ENCODE results near the gene ZNF804A. TPM values are rescaled to one million over a fixed set of nuclear protein-coding genes. Genes with fewer than 3 reads are reported as not detected.

Gene ZNF804A
- total and polyA plus RNA-seq, 2 donors: 0.35 to 4.3 TPM

- Histone ChIP-seq H3K4me3 (ENCODE audit: low read depth, low read length) (no peak overlapping the region), H3K36me3 (ENCODE audit: insufficient read depth) (no peaks in the 10 kb centered on the region), H3K4me1 (ENCODE audit: insufficient read depth) (no peaks in the 10 kb centered on the region), H3K27ac (ENCODE audit: low read depth) (no peak overlapping the region)
- 85% methylated on average over 10 of the region's 10 CpGs for WGBS
- no peak for DNase-seq (ENCODE audit: extremely low spot score)
These were observed 167.0 kb downstream of the ZNF804A start for GRCh38 chr2:184765112-184765895.

GRCh38 chr2:184767059-184767458, 168.7 kb downstream of the ZNF804A start:
- WGBS: 93% methylated on average over 3 of the region's 3 CpGs
- DNase-seq (ENCODE audit: extremely low spot score): no peak
- H3K27ac ChIP-seq (ENCODE audit: low read depth): no peak overlapping the region
- H3K4me1 ChIP-seq (ENCODE audit: insufficient read depth): no peaks in the 10 kb centered on the region
- H3K4me3 ChIP-seq (ENCODE audit: low read depth, low read length): no peak overlapping the region
- no peaks in the 10 kb centered on the region for H3K36me3 ChIP-seq (ENCODE audit: insufficient read depth)

- 46% methylated on average over 2 of the region's 2 CpGs for WGBS
- Histone ChIP-seq H3K27ac (ENCODE audit: low read depth) (no peak overlapping the region), H3K4me3 (ENCODE audit: low read depth, low read length) (no peak overlapping the region), H3K36me3 (ENCODE audit: insufficient read depth) (no peaks in the 10 kb centered on the region), H3K4me1 (ENCODE audit: insufficient read depth) (no peaks in the 10 kb centered on the region)
- DNase-seq (ENCODE audit: extremely low spot score): no peak
These were observed 170.7 kb downstream of the ZNF804A start for GRCh38 chr2:184769023-184769422.

GRCh38 chr2:184769686-184770085, 171.4 kb downstream of the ZNF804A start:
- Histone ChIP-seq H3K4me1 (ENCODE audit: insufficient read depth) (no peaks in the 10 kb centered on the region), H3K4me3 (ENCODE audit: low read depth, low read length) (no peak overlapping the region), H3K36me3 (ENCODE audit: insufficient read depth) (no peaks in the 10 kb centered on the region), H3K27ac (ENCODE audit: low read depth) (no peak overlapping the region)
- no peak for DNase-seq (ENCODE audit: extremely low spot score)
- 42% methylated on average over 1 of the region's 1 CpG for WGBS

- Histone ChIP-seq H3K27ac (ENCODE audit: low read depth) (no peak overlapping the region), H3K36me3 (ENCODE audit: insufficient read depth) (no peaks in the 10 kb centered on the region), H3K4me3 (ENCODE audit: low read depth, low read length) (no peak overlapping the region), H3K4me1 (ENCODE audit: insufficient read depth) (no peaks in the 10 kb centered on the region)
- WGBS: 90% methylated on average over 2 of the region's 2 CpGs
- no peak for DNase-seq (ENCODE audit: extremely low spot score)
These were observed 181.4 kb downstream of the ZNF804A start for GRCh38 chr2:184779777-184780176.

- no peaks in the 10 kb centered on the region for H3K36me3 ChIP-seq (ENCODE audit: insufficient read depth)
- no peaks in the 10 kb centered on the region for H3K4me1 ChIP-seq (ENCODE audit: insufficient read depth)
- no peak overlapping the region for H3K4me3 ChIP-seq (ENCODE audit: low read depth, low read length)
- H3K27ac ChIP-seq (ENCODE audit: low read depth): no peak overlapping the region
- WGBS: 48% methylated on average over 1 of the region's 1 CpG
- no peak for DNase-seq (ENCODE audit: extremely low spot score)
These were observed 182.1 kb downstream of the ZNF804A start for GRCh38 chr2:184780384-184780783.

GRCh38 chr2:184780944-184781343, 182.6 kb downstream of the ZNF804A start:
- H3K27ac ChIP-seq (ENCODE audit: low read depth): no peak overlapping the region
- no peaks in the 10 kb centered on the region for H3K4me1 ChIP-seq (ENCODE audit: insufficient read depth)
- WGBS: 80% methylated on average over 2 of the region's 2 CpGs
- H3K36me3 ChIP-seq (ENCODE audit: insufficient read depth): no peaks in the 10 kb centered on the region
- DNase-seq (ENCODE audit: extremely low spot score): no peak
- no peak overlapping the region for H3K4me3 ChIP-seq (ENCODE audit: low read depth, low read length)

- no peaks in the 10 kb centered on the region for H3K4me1 ChIP-seq (ENCODE audit: insufficient read depth)
- WGBS: 44% methylated on average over 3 of the region's 3 CpGs
- H3K4me3 ChIP-seq (ENCODE audit: low read depth, low read length): no peak overlapping the region
- no peak overlapping the region for H3K27ac ChIP-seq (ENCODE audit: low read depth)
- DNase-seq (ENCODE audit: extremely low spot score): no peak
- H3K36me3 ChIP-seq (ENCODE audit: insufficient read depth): no peaks in the 10 kb centered on the region
These were observed 185.2 kb downstream of the ZNF804A start for GRCh38 chr2:184783576-184783975.

- no peaks in the 10 kb centered on the region for H3K36me3 ChIP-seq (ENCODE audit: insufficient read depth)
- no peaks in the 10 kb centered on the region for H3K4me1 ChIP-seq (ENCODE audit: insufficient read depth)
- no peak overlapping the region for H3K4me3 ChIP-seq (ENCODE audit: low read depth, low read length)
- DNase-seq (ENCODE audit: extremely low spot score): no peak
- H3K27ac ChIP-seq (ENCODE audit: low read depth): no peak overlapping the region
- whole genome bisulfite sequencing: 99% methylated on average over 1 of the region's 1 CpG
These were observed 194.8 kb downstream of the ZNF804A start for GRCh38 chr2:184793176-184793575.

GRCh38 chr2:184799379-184799778, 201.1 kb downstream of the ZNF804A start:
- Histone ChIP-seq H3K27ac (ENCODE audit: low read depth) (no peak overlapping the region), H3K36me3 (ENCODE audit: insufficient read depth) (no peaks in the 10 kb centered on the region), H3K4me3 (ENCODE audit: low read depth, low read length) (no peak overlapping the region), H3K4me1 (ENCODE audit: insufficient read depth) (no peaks in the 10 kb centered on the region)
- DNase-seq (ENCODE audit: extremely low spot score): no peak
- 88% methylated on average over 4 of the region's 4 CpGs for WGBS

- no peak for DNase-seq (ENCODE audit: extremely low spot score)
- H3K36me3 ChIP-seq (ENCODE audit: insufficient read depth): no peaks in the 10 kb centered on the region
- H3K4me1 ChIP-seq (ENCODE audit: insufficient read depth): no peaks in the 10 kb centered on the region
- WGBS: 74% methylated on average over 3 of the region's 3 CpGs
- H3K4me3 ChIP-seq (ENCODE audit: low read depth, low read length): no peak overlapping the region
- H3K27ac ChIP-seq (ENCODE audit: low read depth): no peak overlapping the region
These were observed 216.1 kb downstream of the ZNF804A start for GRCh38 chr2:184814421-184814820.

GRCh38 chr2:184815824-184816223, 217.5 kb downstream of the ZNF804A start:
- no peak overlapping the region for H3K27ac ChIP-seq (ENCODE audit: low read depth)
- no peaks in the 10 kb centered on the region for H3K36me3 ChIP-seq (ENCODE audit: insufficient read depth)
- WGBS: 38% methylated on average over 1 of the region's 1 CpG
- H3K4me3 ChIP-seq (ENCODE audit: low read depth, low read length): no peak overlapping the region
- DNase-seq (ENCODE audit: extremely low spot score): no peak
- H3K4me1 ChIP-seq (ENCODE audit: insufficient read depth): no peaks in the 10 kb centered on the region

- H3K4me3 ChIP-seq (ENCODE audit: low read depth, low read length): no peak overlapping the region
- no peak overlapping the region for H3K27ac ChIP-seq (ENCODE audit: low read depth)
- no peaks in the 10 kb centered on the region for H3K36me3 ChIP-seq (ENCODE audit: insufficient read depth)
- 65% methylated on average over 2 of the region's 2 CpGs for WGBS
- no peaks in the 10 kb centered on the region for H3K4me1 ChIP-seq (ENCODE audit: insufficient read depth)
- DNase-seq (ENCODE audit: extremely low spot score): no peak
These were observed 226.3 kb downstream of the ZNF804A start for GRCh38 chr2:184824597-184824996.

GRCh38 chr2:184830531-184830930, 232.2 kb downstream of the ZNF804A start:
- Histone ChIP-seq H3K4me3 (ENCODE audit: low read depth, low read length) (no peak overlapping the region), H3K27ac (ENCODE audit: low read depth) (no peak overlapping the region), H3K4me1 (ENCODE audit: insufficient read depth) (no peaks in the 10 kb centered on the region), H3K36me3 (ENCODE audit: insufficient read depth) (no peaks in the 10 kb centered on the region)
- WGBS: 89% methylated on average over 1 of the region's 1 CpG
- DNase-seq (ENCODE audit: extremely low spot score): no peak

All from urinary bladder (tissue), 4 donors.